Adipocyte (in vitro differentiated cells): ENCODE data around the gene LLGL2.

Experiments used
- DNase-seq: peaks from one replicate; pipeline ENCODE4 v3.0.0-alpha.2; 2015; ENCODE audit warnings: low read depth
- H3K27me3 ChIP-seq: replicated peaks from 2 replicates; pipeline ENCODE4 v1.7.0; 2013; ENCODE audit warnings: mild to moderate bottlenecking, low read length, moderate library complexity; ENCODE audit not compliant: control insufficient read depth, insufficient read depth
- H3K36me3 ChIP-seq: 2 replicates; pipeline ENCODE4 v1.7.0; 2013; ENCODE audit warnings: low read length, mild to moderate bottlenecking, moderate library complexity; ENCODE audit not compliant: control insufficient read depth, insufficient read depth, severe bottlenecking
- H3K4me1 ChIP-seq: 2 replicates; pipeline ENCODE4 v1.7.0; 2013; ENCODE audit warnings: mild to moderate bottlenecking, low read length, moderate library complexity; ENCODE audit not compliant: control insufficient read depth, insufficient read depth
- H3K4me3 ChIP-seq: 2 replicates; pipeline ENCODE4 v1.7.0; 2013; ENCODE audit warnings: mild to moderate bottlenecking, low read length, moderate library complexity
- H3K9ac ChIP-seq: 2 replicates; pipeline ENCODE4 v1.7.0; 2013; ENCODE audit warnings: mild to moderate bottlenecking, low read length, moderate library complexity
- H3K9me3 ChIP-seq: 2 replicates; pipeline ENCODE4 v1.7.0; 2013; ENCODE audit warnings: mild to moderate bottlenecking, low read length, moderate library complexity; ENCODE audit not compliant: control insufficient read depth

Gene LLGL2

DNA sequence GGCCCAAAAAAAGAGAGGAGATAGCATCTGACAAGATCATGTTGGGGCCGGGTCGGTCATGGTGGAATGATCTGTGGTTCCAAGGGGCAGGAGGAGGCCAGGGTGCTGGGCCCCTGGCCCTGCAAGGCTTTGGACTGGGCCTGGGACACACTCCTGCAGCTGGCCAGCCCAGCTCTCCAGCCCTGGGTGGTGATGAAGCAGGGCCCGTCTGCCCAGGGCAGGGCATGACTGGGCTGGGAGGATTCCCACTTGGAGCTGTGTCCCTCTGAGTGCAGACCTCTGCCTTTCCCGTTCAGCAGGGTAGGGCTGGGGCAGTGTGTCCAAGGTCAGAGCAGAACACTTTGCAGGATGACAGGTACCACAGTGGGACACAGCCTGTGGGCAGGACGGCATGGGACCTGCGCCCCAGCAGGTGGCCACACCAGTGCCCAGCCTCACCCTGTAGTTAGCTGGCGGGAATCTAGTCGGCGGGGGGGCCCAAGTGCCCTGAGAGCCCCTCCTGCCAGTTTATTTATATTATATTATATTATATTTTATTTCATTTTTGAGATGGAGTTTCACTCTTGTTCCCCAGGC is 34.5 kb downstream of the LLGL2 start:
- Histone ChIP-seq H3K9ac (no peak overlapping the region), H3K9me3 (no peaks in the 10 kb centered on the region)

DNA sequence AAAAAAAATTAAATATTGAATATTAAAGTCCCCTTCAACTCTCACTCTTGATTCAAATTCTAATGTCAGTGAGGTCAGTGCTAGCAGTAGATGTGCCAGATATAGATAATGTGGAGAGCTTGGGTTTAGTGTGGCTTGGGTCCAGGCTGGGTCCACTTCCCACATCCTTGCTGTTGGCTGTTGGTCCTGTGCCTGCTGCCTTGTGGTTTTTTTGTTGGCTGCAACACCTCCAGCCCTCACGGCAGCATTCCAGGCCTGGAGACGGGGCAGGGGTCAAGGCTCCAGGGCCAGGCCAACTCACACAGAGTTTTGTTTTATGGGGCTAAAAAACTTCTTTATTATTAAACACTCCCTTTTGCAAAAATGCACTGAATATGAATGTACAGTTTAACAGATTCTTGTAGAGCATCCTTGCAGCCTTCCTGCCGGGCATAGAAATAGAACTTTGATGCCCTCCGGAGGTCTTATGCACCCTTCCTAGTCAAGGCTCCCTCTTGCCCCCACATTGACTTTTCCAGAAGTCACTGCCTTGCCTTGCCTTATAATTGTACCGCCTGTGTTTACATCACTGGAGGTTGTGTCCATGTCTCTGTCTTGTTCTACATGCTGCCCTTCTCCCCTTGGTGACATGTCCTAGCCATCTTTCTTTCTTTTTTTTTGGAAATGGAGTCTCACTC is 36.6 kb downstream of the LLGL2 start:
- no peak for DNase-seq
- Histone ChIP-seq H3K36me3 (no peaks in the 10 kb centered on the region), H3K9me3 (no peaks in the 10 kb centered on the region), H3K9ac (no peak overlapping the region), H3K4me1 (peaks cover 12% of the 10 kb centered on the region), H3K4me3 (no peak overlapping the region), H3K27me3 (peaks cover 24% of the 10 kb centered on the region)

More for the DNA sequence above, 34.5 kb downstream of the LLGL2 start:
- Histone ChIP-seq H3K4me1 (peaks cover 12% of the 10 kb centered on the region), H3K27me3 (peaks cover 14% of the 10 kb centered on the region), H3K36me3 (no peaks in the 10 kb centered on the region), H3K4me3 (no peak overlapping the region)
- no peak for DNase-seq

DNA sequence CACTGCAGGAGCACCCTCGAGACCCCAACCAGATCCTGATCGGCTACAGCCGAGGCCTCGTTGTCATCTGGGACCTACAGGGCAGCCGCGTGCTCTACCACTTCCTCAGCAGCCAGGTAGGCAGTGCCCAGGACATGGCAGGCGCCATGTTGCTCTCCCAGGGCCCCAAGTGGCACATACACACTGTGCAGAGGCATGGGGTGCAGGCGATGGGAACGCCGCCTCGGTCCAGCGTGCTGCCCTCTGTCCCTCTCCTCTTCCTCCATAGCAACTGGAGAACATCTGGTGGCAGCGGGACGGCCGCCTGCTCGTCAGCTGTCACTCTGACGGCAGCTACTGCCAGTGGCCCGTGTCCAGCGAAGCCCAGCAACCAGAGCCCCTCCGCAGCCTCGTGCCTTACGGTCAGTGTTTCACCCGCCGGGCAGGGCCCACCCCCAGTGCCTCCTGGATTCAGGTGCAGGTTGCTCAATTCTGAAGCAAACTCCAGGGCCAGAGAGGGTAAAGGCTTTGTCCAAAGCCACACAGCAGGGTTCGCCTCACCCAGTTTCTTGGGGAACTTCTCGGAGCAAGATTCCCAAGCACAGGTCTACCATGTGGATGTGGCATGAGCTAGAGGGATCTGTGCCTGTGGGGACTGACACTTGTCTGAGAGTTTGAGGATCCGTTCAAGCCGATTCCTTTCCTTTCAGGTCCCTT is 37.7 kb downstream of the LLGL2 start:
- H3K9ac ChIP-seq = no peak overlapping the region
- H3K4me1 ChIP-seq = peaks cover 7% of the 10 kb centered on the region
- H3K9me3 ChIP-seq = no peaks in the 10 kb centered on the region
- H3K4me3 ChIP-seq = no peak overlapping the region
- H3K36me3 ChIP-seq = no peaks in the 10 kb centered on the region
- H3K27me3 ChIP-seq = peaks cover 32% of the 10 kb centered on the region
- DNase-seq = no peak

DNA sequence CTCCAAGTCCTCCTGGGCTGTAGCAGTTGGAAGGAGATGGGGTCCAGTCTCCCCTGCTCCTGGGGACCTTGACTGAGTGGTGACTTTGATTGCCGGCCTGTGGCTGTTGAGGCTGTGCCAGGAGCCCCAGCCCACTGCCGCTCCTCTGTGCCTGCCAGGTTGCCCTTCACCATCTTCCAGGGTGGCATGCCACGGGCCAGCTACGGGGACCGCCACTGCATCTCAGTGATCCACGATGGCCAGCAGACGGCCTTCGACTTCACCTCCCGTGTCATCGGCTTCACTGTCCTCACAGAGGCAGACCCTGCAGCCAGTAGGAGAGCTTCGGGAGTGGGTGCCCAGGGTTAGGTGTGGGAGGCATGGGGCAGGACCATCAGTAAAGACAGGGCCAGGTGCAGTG is 38.7 kb downstream of the LLGL2 start:
- Histone ChIP-seq H3K9ac (no peak overlapping the region), H3K27me3 (peaks cover 41% of the 10 kb centered on the region), H3K4me1 (peaks cover 7% of the 10 kb centered on the region), H3K9me3 (no peaks in the 10 kb centered on the region), H3K36me3 (no peaks in the 10 kb centered on the region), H3K4me3 (no peak overlapping the region)
- DNase-seq = no peak

DNA sequence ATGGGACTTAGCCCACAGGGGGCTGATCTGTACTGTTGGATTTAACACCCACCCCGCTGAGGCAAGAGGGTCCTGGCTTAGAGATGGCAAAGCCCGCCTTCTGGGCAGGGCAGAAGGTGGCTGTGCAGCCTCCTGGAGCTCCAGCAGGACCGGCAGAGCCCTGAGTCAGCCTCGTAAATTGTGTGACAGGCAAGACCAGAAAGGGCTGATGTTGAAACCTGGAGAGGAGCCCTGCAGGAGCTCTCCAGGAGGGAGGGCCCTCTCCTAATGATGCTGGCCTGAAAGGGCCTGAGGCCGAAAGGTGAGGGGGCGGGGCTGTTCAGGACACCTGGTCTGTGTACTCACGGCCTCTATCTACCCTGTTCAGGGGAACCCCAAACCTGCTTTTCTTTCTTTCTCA is 39.6 kb downstream of the LLGL2 start:
- Histone ChIP-seq H3K4me1 (peaks cover 7% of the 10 kb centered on the region), H3K27me3 (peaks cover 43% of the 10 kb centered on the region), H3K4me3 (no peak overlapping the region), H3K9me3 (no peaks in the 10 kb centered on the region), H3K9ac (no peak overlapping the region), H3K36me3 (no peaks in the 10 kb centered on the region)
- peak; percentile 20 for DNase-seq

DNA sequence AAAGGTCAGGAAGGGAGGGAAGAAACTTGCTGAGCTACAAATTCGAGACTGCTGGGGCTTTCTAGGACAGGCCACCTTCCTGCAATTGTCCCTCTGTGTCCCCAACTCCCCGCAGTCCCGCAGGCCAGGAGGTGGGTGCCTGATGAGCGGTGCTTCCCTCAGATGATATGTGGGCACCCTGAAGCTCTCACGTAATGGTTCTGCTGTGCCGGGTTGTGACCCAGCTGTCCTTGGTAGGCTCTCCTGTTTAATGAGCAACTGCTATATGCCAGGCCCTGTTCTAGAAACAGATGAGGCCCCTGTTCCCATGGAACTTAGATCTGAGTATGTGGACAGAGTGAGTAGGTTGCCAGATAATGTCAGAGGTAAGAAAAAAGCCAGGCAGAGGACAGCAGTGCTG is 40.1 kb downstream of the LLGL2 start:
- H3K36me3 ChIP-seq = no peaks in the 10 kb centered on the region
- no peak overlapping the region for H3K4me3 ChIP-seq
- peaks cover 7% of the 10 kb centered on the region for H3K4me1 ChIP-seq
- no peaks in the 10 kb centered on the region for H3K9me3 ChIP-seq
- H3K27me3 ChIP-seq = peaks cover 46% of the 10 kb centered on the region
- no peak overlapping the region for H3K9ac ChIP-seq
- DNase-seq = no peak

DNA sequence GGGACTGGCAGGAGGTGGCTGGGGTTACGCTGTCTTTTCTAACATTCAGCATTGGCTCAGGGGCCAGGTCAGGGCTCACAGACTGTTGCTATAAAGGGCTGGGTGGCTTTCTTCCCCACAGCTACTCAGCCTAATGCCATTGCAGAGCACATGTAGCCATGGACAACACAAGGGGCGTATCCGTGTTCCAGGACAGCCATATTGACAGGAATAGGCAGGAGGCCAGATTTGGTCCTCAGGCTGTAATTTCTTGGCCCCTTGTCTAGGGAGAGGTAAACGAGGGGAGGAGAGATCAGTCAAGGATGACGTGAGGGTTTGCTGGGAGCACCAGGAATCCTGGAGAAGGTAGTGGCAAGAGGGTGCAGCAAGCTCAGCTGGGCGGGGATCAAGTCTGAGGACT is 40.9 kb downstream of the LLGL2 start:
- H3K4me3 ChIP-seq = no peak overlapping the region
- peaks cover 52% of the 10 kb centered on the region for H3K27me3 ChIP-seq
- peaks cover 7% of the 10 kb centered on the region for H3K4me1 ChIP-seq
- no peaks in the 10 kb centered on the region for H3K36me3 ChIP-seq
- no peak for DNase-seq
- no peaks in the 10 kb centered on the region for H3K9me3 ChIP-seq
- H3K9ac ChIP-seq = no peak overlapping the region

DNA sequence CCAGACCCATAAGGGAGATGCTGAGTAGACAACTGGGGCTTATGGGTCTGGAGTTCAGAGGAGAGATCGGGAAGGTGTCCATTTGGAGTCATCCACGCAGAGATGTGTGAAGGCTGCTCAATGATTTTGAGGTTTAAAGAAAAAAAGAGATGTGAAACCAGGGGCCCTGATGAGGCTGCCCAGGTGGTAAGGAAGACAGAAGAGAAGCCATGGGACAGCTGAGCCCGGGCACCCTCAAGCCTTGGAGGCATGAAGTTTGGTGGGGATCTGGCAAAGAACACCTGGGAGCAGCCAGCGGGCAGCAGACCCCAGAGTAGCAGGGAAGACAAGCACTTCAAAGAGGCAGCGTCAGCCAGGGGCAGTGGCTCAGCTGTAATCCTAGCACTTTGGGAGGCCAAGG is 41.3 kb downstream of the LLGL2 start:
- Histone ChIP-seq H3K36me3 (no peaks in the 10 kb centered on the region), H3K27me3 (peaks cover 52% of the 10 kb centered on the region), H3K9ac (no peak overlapping the region), H3K4me1 (peaks cover 6% of the 10 kb centered on the region), H3K4me3 (no peak overlapping the region), H3K9me3 (no peaks in the 10 kb centered on the region)
- DNase-seq = no peak

DNA sequence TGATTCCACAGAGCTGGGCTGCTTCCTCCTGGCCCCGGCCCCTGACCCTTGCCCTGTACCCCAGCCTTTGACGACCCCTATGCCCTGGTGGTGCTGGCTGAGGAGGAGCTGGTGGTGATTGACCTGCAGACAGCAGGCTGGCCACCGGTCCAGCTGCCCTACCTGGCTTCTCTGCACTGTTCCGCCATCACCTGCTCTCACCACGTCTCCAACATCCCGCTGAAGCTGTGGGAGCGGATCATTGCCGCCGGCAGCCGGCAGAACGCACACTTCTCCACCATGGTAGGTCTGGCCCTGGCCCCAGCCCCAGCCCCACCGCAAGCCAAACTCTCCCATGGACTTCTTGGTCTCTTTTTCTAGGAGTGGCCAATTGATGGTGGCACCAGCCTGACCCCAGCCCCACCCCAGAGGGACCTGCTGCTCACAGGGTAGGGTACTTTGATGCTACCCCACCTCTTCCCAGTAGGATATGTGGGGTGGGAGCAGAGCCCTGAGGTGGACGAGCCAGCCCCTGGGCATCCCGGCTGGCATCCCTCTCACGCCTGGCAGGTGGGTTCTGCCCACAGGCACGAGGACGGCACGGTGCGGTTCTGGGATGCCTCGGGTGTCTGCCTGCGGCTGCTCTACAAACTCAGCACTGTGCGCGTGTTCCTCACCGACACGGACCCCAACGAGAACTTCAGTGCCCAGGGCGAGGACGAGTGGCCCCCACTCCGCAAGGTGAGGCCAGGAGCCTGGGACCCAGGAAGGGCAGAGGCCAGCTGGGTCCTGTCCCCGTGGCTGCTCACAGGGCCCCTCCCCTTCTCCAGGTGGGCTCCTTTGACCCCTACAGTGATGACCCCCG is 43.1 kb downstream of the LLGL2 start:
- no peak overlapping the region for H3K9ac ChIP-seq
- no peak overlapping the region for H3K4me3 ChIP-seq
- H3K36me3 ChIP-seq = no peaks in the 10 kb centered on the region
- peaks cover 48% of the 10 kb centered on the region for H3K27me3 ChIP-seq
- DNase-seq = no peak
- H3K9me3 ChIP-seq = no peaks in the 10 kb centered on the region
- no peaks in the 10 kb centered on the region for H3K4me1 ChIP-seq

DNA sequence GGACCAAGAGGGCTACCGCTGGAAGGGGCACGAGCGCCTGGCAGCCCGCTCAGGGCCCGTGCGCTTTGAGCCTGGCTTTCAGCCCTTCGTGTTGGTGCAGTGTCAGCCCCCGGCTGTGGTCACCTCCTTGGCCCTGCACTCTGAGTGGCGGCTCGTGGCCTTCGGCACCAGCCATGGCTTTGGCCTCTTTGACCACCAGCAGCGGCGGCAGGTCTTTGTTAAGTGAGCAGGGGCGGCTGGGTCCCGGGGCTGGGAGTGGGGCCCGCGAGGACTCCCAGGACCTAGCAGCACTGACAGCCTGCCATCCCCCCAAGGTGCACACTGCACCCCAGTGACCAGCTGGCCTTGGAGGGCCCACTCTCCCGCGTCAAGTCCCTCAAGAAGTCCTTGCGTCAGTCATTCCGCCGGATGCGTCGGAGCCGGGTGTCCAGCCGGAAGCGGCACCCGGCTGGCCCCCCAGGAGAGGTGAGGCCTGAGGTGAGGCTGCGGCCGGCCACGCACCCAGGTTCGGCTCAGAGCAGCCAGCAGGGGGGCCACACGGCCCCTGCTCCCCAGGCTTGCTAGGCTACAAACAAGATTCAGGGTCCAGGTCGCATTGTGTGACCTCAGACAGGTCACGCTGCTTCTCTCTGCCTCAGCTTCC is 44.7 kb downstream of the LLGL2 start:
- Histone ChIP-seq H3K36me3 (no peaks in the 10 kb centered on the region), H3K9ac (no peak overlapping the region), H3K4me3 (no peak overlapping the region), H3K27me3 (peaks cover 38% of the 10 kb centered on the region), H3K9me3 (no peaks in the 10 kb centered on the region), H3K4me1 (no peaks in the 10 kb centered on the region)
- DNase-seq = no peak

DNA sequence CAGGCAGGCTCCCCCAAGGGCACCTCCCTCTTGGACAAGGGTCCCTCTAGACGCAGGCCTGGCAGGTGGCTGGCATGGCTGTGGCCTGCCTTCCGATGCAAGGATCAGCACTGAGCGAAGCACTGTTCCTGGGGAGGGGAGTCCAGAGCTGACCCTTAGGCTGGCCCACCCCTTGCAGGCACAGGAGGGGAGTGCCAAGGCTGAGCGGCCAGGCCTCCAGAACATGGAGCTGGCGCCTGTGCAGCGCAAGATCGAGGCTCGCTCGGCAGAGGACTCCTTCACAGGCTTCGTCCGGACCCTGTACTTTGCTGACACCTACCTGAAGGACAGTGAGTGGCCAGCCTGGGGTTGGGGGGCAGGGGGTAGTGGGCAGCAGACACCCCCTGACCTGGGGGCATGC is 45.3 kb downstream of the LLGL2 start:
- no peak overlapping the region for H3K4me3 ChIP-seq
- H3K9ac ChIP-seq = no peak overlapping the region
- peaks cover 38% of the 10 kb centered on the region for H3K27me3 ChIP-seq
- no peaks in the 10 kb centered on the region for H3K36me3 ChIP-seq
- H3K9me3 ChIP-seq = no peaks in the 10 kb centered on the region
- no peaks in the 10 kb centered on the region for H3K4me1 ChIP-seq
- DNase-seq = no peak
